GM21390 (cell line): ENCODE data around the gene TMPRSS12.
"Not testable (repeated sequence)": the region's sequence is repeated elsewhere in the genome, so short reads cannot be mapped to it uniquely, and the experiment has no call there.

ENCODE experiments used
- ATAC-seq: cut with Tn5 transposase; IDR thresholded peaks from one replicate; pipeline ENCODE4 v1.9.1; 2021; ENCODE audit not compliant: unreplicated experiment

The TMPRSS12 gene

GRCh38 chr12:50855679-50856078 is 13.0 kb downstream of the TMPRSS12 start:
- not testable (repeated sequence) for ATAC-seq

GRCh38 chr12:50859621-50860310 is 17.0 kb downstream of the TMPRSS12 start:
- no peak for ATAC-seq

GRCh38 chr12:50862316-50862715 is 19.6 kb downstream of the TMPRSS12 start:
- ATAC-seq: no peak

- ATAC-seq: no peak
Observed at GRCh38 chr12:50865266-50865665, 22.5 kb downstream of the TMPRSS12 start.

GRCh38 chr12:50868881-50869280 is 26.2 kb downstream of the TMPRSS12 start:
- not testable (repeated sequence) for ATAC-seq

GRCh38 chr12:50882563-50882962 is 39.8 kb downstream of the TMPRSS12 start:
- no peak for ATAC-seq

GRCh38 chr12:50887191-50887590 is 44.5 kb downstream of the TMPRSS12 start:
- no peak for ATAC-seq

GRCh38 chr12:50888666-50889065 is 45.9 kb downstream of the TMPRSS12 start:
- no peak for ATAC-seq

GRCh38 chr12:50894241-50894640 is 51.5 kb downstream of the TMPRSS12 start:
- ATAC-seq: no peak

GRCh38 chr12:50901685-50902113 is 59.0 kb downstream of the TMPRSS12 start:
- ATAC-seq: no peak

GRCh38 chr12:50908479-50908878 is 65.8 kb downstream of the TMPRSS12 start:
- not testable (repeated sequence) for ATAC-seq

- ATAC-seq: not testable (repeated sequence)
Observed at GRCh38 chr12:50912361-50912760, 69.6 kb downstream of the TMPRSS12 start.

GRCh38 chr12:50913224-50913623 is 70.5 kb downstream of the TMPRSS12 start:
- no peak for ATAC-seq

- no peak for ATAC-seq
Observed at GRCh38 chr12:50914872-50915484, 72.3 kb downstream of the TMPRSS12 start.

GRCh38 chr12:50916292-50916691 is 73.6 kb downstream of the TMPRSS12 start:
- no peak for ATAC-seq

- ATAC-seq: peak; percentile 60
Observed at GRCh38 chr12:50918584-50919316, 76.0 kb downstream of the TMPRSS12 start.

- no peak for ATAC-seq
Observed at GRCh38 chr12:50922820-50923219, 80.1 kb downstream of the TMPRSS12 start.

- no peak for ATAC-seq
Observed at GRCh38 chr12:50923361-50924130, 80.8 kb downstream of the TMPRSS12 start.

GRCh38 chr12:50924131-50924438 is 81.4 kb downstream of the TMPRSS12 start:
- ATAC-seq: no peak

- peak; percentile 82 for ATAC-seq
Observed at GRCh38 chr12:50924439-50925341, 82.0 kb downstream of the TMPRSS12 start.

- ATAC-seq: no peak
Observed at GRCh38 chr12:50925342-50925651, 82.6 kb downstream of the TMPRSS12 start.
